ENCODE measurements around the gene GBA2.

The GBA2 gene

DNA sequence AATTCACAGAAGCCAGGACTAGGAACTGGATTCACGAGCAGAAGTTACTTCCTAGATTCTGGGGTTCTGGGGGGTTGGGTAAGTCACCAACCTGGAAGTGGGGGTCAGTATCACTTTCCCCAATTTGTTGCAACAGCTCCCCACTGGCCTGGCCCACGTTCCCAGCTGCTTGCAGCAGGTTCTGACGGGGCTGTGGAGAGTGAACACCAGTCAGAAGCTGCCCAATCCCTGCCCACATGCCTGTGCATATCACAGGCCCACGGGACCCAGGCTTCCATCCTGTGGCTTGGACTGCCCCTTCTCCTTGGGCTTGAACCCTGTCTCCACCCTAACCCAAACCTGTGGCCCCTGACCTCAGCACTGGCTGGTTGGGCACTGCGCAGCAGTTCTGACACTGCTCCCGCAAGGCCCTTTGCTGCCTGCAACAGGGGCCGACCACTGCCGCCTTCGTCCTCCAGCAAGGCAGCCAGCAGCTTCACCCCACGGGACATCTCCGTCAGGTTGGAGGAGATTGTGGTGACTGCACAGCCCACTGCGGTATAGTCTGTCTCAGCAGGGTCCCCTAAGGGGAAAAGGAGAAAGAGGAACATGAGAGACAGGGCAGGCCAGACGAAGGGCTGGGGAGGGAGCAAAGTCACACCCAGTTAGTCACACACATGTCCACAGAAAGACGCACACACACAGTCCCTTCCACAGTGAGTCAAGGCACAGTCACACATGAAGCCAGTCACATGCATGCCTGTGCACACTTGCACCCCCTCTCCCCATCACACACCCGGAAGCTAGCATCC is 30.1 kb downstream of the GBA2 start:
- H3K4me3 ChIP-seq (ENCODE audit: low read depth, low read length) = no peak overlapping the region
- ChIA-PET CTCF (interaction anchor here (31.2 to 34.3 kb wide), 2 partner anchors 1 to 16 kb away, joined by 816 read pairs; partner anchors contain the start of genes CREB3, TLN1 and TPM2), POLR2A (interaction anchor here (1.0 to 4.7 kb wide), 4 partner anchors 8 to 30 kb away, joined by 4 to 36 read pairs (median 5); partner anchors contain the start of gene TPM2)
- DNase-seq (ENCODE audit: low read depth, low spot score) = no peak
- TF ChIP-seq, protein P1, sequence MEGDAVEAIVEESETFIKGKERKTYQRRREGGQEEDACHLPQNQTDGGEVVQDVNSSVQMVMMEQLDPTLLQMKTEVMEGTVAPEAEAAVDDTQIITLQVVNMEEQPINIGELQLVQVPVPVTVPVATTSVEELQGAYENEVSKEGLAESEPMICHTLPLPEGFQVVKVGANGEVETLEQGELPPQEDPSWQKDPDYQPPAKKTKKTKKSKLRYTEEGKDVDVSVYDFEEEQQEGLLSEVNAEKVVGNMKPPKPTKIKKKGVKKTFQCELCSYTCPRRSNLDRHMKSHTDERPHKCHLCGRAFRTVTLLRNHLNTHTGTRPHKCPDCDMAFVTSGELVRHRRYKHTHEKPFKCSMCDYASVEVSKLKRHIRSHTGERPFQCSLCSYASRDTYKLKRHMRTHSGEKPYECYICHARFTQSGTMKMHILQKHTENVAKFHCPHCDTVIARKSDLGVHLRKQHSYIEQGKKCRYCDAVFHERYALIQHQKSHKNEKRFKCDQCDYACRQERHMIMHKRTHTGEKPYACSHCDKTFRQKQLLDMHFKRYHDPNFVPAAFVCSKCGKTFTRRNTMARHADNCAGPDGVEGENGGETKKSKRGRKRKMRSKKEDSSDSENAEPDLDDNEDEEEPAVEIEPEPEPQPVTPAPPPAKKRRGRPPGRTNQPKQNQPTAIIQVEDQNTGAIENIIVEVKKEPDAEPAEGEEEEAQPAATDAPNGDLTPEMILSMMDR (IDR thresholded peaks at IDR 0.05; ENCODE audit: insufficient read depth, low read length, missing control alignments) = no peak

- CTCF ChIA-PET = interaction anchor here (1.7 to 34.3 kb wide), 3 partner anchors 1 to 59 kb away, joined by 5 to 816 read pairs (median 816); partner anchors contain the start of genes CCDC107, CREB3, RMRP and TLN1
- no peak for DNase-seq (ENCODE audit: low read depth, low spot score)
- TF ChIP-seq, protein P1 (IDR thresholded peaks at IDR 0.05; ENCODE audit: insufficient read depth, low read length, missing control alignments) = no peak
Measured at GRCh38 chr9:35717132-35717870, 31.7 kb downstream of the GBA2 start.

GRCh38 chr9:35716230-35716629 is 32.8 kb downstream of the GBA2 start:
- TF ChIP-seq, protein P1 (IDR thresholded peaks at IDR 0.05; ENCODE audit: insufficient read depth, low read length, missing control alignments) = no peak
- DNase-seq (ENCODE audit: low read depth, low spot score) = no peak
- no peak overlapping the region for H3K4me3 ChIP-seq (ENCODE audit: low read depth, low read length)
- ChIA-PET CTCF (interaction anchor here (1.7 to 34.3 kb wide), 3 partner anchors 2 to 58 kb away, joined by 5 to 816 read pairs (median 816); partner anchors contain the start of genes CCDC107, CREB3, RMRP and TLN1), POLR2A (interaction anchor here (0.6 to 4.7 kb wide), 3 partner anchors 9 to 28 kb away, joined by 3 to 36 read pairs (median 3); no protein-coding TSS in a partner anchor)

More at GRCh38 chr9:35717132-35717870, 31.7 kb downstream of the GBA2 start:
- POLR2A ChIA-PET = interaction anchor here (1.1 to 4.7 kb wide), 3 partner anchors 10 to 14 kb away, joined by 4 to 36 read pairs (median 4); no protein-coding TSS in a partner anchor
- H3K4me3 ChIP-seq (ENCODE audit: low read depth, low read length) = no peak overlapping the region

- H3K4me3 ChIP-seq (ENCODE audit: low read depth, low read length) = no peak overlapping the region
- DNase-seq (ENCODE audit: low read depth, low spot score) = no peak
- TF ChIP-seq, protein P1 (IDR thresholded peaks at IDR 0.05; ENCODE audit: insufficient read depth, low read length, missing control alignments) = no peak
- CTCF ChIA-PET = interaction anchor here (1.5 to 34.3 kb wide), 3 partner anchors 3 to 57 kb away, joined by 5 to 816 read pairs (median 816); partner anchors contain the start of genes CCDC107, CREB3, RMRP and TLN1
- POLR2A ChIA-PET = interaction anchor here (0.8 to 4.7 kb wide), 5 partner anchors 10 to 24 kb away, joined by 3 to 36 read pairs (median 4); no protein-coding TSS in a partner anchor
Measured at GRCh38 chr9:35714579-35715252, 34.3 kb downstream of the GBA2 start.

GRCh38 chr9:35714123-35714522 is 34.9 kb downstream of the GBA2 start:
- no peak for DNase-seq (ENCODE audit: low read depth, low spot score)
- POLR2A ChIA-PET = interaction anchor here (0.8 to 4.7 kb wide), 4 partner anchors 9 to 23 kb away, joined by 3 to 36 read pairs (median 6); no protein-coding TSS in a partner anchor
- CTCF ChIA-PET = interaction anchor here (1.5 to 34.3 kb wide), 3 partner anchors 4 to 56 kb away, joined by 5 to 816 read pairs (median 816); partner anchors contain the start of genes CCDC107, CREB3, RMRP and TLN1
- no peak overlapping the region for H3K4me3 ChIP-seq (ENCODE audit: low read depth, low read length)
- TF ChIP-seq, protein P1 (IDR thresholded peaks at IDR 0.05; ENCODE audit: insufficient read depth, low read length, missing control alignments) = no peak

All from AG04449 (cell line).